PC-9 (cell line): Measurements from ENCODE around the gene GSKIP. TPM values are rescaled to one million over a fixed set of nuclear protein-coding genes. Genes with fewer than 3 reads are reported as not detected.

ENCODE experiments used
- total RNA-seq: library from RNA; stranded (reverse); gene quantifications from 2 replicates; pipeline ENCODE4 v1.2.3, GENCODE V29; 2021

Gene GSKIP
- total RNA-seq, 1 experiment from 2014 or later, result 7.2 TPM

Other genes starting within 250 kb of the GSKIP start
- 0.28 and 0.43 TPM in 2 replicates for gene BDKRB2, start 158.7 kb upstream of the GSKIP start, total RNA-seq
- gene BDKRB1, start 107.3 kb upstream of the GSKIP start, total RNA-seq, result not detected in 2 replicates
- gene ATG2B, start 185 bp upstream of the GSKIP start, total RNA-seq, result 3.9 and 6.6 TPM in 2 replicates
- 2.1 and 2.5 TPM in 2 replicates for gene AK7, start 28.6 kb downstream of the GSKIP start, total RNA-seq
- gene PAPOLA, start 138.9 kb downstream of the GSKIP start, total RNA-seq, result 59.5 and 68.4 TPM in 2 replicates